ENCODE measurements around the gene JAK1.

Gene JAK1

DNA sequence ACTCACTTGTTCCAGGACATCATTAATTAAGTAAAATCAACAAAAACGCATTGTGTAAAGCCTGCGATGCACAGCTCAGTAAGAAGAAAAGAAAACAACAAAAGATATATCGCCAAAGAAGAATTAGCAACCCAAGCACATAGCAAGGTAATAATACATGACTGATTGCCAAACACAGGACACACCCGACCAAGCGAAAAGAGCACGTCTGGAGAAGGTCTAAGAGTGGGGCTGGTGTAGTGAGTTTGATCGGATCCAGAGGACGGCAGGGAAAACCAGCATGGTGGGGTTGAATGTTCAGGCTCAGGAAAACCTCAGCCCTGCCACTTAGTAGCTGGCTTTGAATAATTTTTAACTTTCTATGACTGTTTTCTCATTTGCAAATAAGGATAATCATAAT lies 69.8 kb downstream of the JAK1 start (continued):
- TF ChIP-seq ZNF596 (tag by site-specific recombination; IDR thresholded peaks at IDR 0.05): no peak
- no peak for TF ChIP-seq ZNF155 (tag by site-specific recombination; IDR thresholded peaks at IDR 0.05)
- TF ChIP-seq TRIM28 (IDR thresholded peaks at IDR 0.05; ENCODE audit: borderline replicate concordance, low read length): no peak
- TF ChIP-seq ZNF354C (tag by site-specific recombination; IDR thresholded peaks at IDR 0.05; ENCODE audit: borderline replicate concordance, low read depth): no peak
- no peak for TF ChIP-seq KLF1 (tag by site-specific recombination; IDR thresholded peaks at IDR 0.05)
- no peak for TF ChIP-seq ZNF23 (tag by site-specific recombination; IDR thresholded peaks at IDR 0.05; ENCODE audit: borderline replicate concordance)
- no peak for TF ChIP-seq ZNF280D (tag by site-specific recombination; IDR thresholded peaks at IDR 0.05)
- no peak for TF ChIP-seq ZFP3 (tag by site-specific recombination; IDR thresholded peaks at IDR 0.05; ENCODE audit: low read depth)

- CTCF ChIA-PET: interaction anchor here (0.6 kb wide), 1 partner anchor 857 kb away, joined by 3 read pairs; no protein-coding TSS in a partner anchor
- POLR2A ChIA-PET: no interaction called here
- H3K9me3 ChIP-seq (ENCODE audit: control insufficient read depth, insufficient read depth, low read depth, low read length): no peaks in the 10 kb centered on the region
- H3K4me3 ChIP-seq (ENCODE audit: low read depth, low read length): no peak overlapping the region
- H3K36me3 ChIP-seq (ENCODE audit: control insufficient read depth in 2 of 2, insufficient read depth in 1 of 2, low read length in 2 of 2): no peaks in the 10 kb centered on the region
- no peak for TF ChIP-seq ZNF660 (tag by site-specific recombination; IDR thresholded peaks at IDR 0.05)
- no peak for TF ChIP-seq KLF17 (tag by site-specific recombination; IDR thresholded peaks at IDR 0.05)
- TF ChIP-seq ZNF843 (tag by site-specific recombination; IDR thresholded peaks at IDR 0.05): no peak
- TF ChIP-seq ZNF311 (tag by site-specific recombination; IDR thresholded peaks at IDR 0.05; ENCODE audit: borderline replicate concordance): no peak
- TF ChIP-seq ZFHX2 (tag by site-specific recombination; conservative IDR thresholded peaks at IDR 0.05): no peak
- no peak for TF ChIP-seq ZNF792 (tag by site-specific recombination; IDR thresholded peaks at IDR 0.05)
- no peak for TF ChIP-seq SALL2 (tag by site-specific recombination; IDR thresholded peaks at IDR 0.05; ENCODE audit: borderline replicate concordance)
- TF ChIP-seq ZNF112 (tag by site-specific recombination; IDR thresholded peaks at IDR 0.05): no peak
- no peak for TF ChIP-seq ZIC2 (tag by site-specific recombination; IDR thresholded peaks at IDR 0.05)
- TF ChIP-seq GLI4 (tag by site-specific recombination; IDR thresholded peaks at IDR 0.05): no peak
- TF ChIP-seq ZNF416 (tag by site-specific recombination; IDR thresholded peaks at IDR 0.05): no peak
- TF ChIP-seq ZNF26 (tag by site-specific recombination; IDR thresholded peaks at IDR 0.05): no peak
- TF ChIP-seq ATF2 (tag by site-specific recombination; IDR thresholded peaks at IDR 0.05; ENCODE audit: low read depth): no peak
- TF ChIP-seq ZXDB (tag by site-specific recombination; IDR thresholded peaks at IDR 0.05): no peak
- TF ChIP-seq ZNF791 (tag by site-specific recombination; IDR thresholded peaks at IDR 0.05): no peak
- no peak for TF ChIP-seq ZNF654 (tag by site-specific recombination; IDR thresholded peaks at IDR 0.05; ENCODE audit: low read depth)
- no peak for TF ChIP-seq ZNF639 (tag by site-specific recombination; IDR thresholded peaks at IDR 0.05)
- TF ChIP-seq ZNF529 (tag by site-specific recombination; IDR thresholded peaks at IDR 0.05; ENCODE audit: insufficient replicate concordance): no peak
- no peak for TF ChIP-seq ZBTB10 (tag by site-specific recombination; IDR thresholded peaks at IDR 0.05)
- no peak overlapping the region for H3K27ac ChIP-seq (ENCODE audit: extremely low read depth, low read depth, low read length)
- H3K4me1 ChIP-seq (ENCODE audit: control insufficient read depth, insufficient read depth, low read length): peaks cover 12% of the 10 kb centered on the region
These were observed 70.8 kb downstream of the JAK1 start for GRCh38 chr1:64895500-64895899.

Measured in HEK293 (cell line).